ENCODE data around the gene ATXN10. TPM values are rescaled to one million over a fixed set of nuclear protein-coding genes. Genes with fewer than 3 reads are reported as not detected.

The ATXN10 gene
- total RNA-seq, 1 experiment from 2014 or later, result 135 TPM

DNA sequence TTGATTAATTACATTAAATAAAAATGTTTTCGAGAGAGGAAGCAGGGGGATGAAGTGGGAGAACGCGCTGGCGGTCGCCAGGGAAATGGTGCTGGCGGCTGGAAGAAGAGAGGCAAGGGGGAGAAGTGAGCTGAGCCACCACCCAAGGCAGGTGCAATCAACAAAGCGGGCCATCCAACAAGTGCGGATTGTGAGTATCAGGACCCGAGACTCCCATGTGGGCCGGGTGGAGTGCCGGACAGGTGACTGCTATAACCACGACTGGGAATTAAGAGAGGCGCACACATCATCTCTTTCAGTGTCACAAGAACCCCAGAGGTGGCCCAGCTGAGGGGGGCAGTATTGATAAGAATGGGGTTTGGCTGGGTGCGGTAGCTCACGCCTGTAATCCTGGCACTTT is 41.2 kb upstream of the ATXN10 start:
- ChIA-PET POLR2A (no interaction called here), RAD21 (ENCODE audit: low non-redundant PET in 1 of 2, low total read pairs in 2 of 2, uncharacterized antibody in 2 of 2, unreplicated experiment in 2 of 2) (no interaction called here), CTCF (no interaction called here)
- no peaks in the 10 kb centered on the region for H3K9me2 ChIP-seq (ENCODE audit: insufficient read depth)
- no TSS peak for BruUV-seq (replicated peaks)
- intact Hi-C loops (cut with micrococcal nuclease), result no loop called here
- peaks cover 0 to 3% of the 10 kb centered on the region in 2 experiments; a peak in 1 of 4 replicates for H3K9me3 ChIP-seq (ENCODE audit: control insufficient read depth in 1 of 2, insufficient read depth in 1 of 2, low read depth in 1 of 2, low read length in 2 of 2)
- H3K79me2 ChIP-seq (ENCODE audit: insufficient read depth, low read length), result peaks cover 3% of the 10 kb centered on the region; the same call in 1 of the 2 replicates
- TF ChIP-seq, protein P1, sequence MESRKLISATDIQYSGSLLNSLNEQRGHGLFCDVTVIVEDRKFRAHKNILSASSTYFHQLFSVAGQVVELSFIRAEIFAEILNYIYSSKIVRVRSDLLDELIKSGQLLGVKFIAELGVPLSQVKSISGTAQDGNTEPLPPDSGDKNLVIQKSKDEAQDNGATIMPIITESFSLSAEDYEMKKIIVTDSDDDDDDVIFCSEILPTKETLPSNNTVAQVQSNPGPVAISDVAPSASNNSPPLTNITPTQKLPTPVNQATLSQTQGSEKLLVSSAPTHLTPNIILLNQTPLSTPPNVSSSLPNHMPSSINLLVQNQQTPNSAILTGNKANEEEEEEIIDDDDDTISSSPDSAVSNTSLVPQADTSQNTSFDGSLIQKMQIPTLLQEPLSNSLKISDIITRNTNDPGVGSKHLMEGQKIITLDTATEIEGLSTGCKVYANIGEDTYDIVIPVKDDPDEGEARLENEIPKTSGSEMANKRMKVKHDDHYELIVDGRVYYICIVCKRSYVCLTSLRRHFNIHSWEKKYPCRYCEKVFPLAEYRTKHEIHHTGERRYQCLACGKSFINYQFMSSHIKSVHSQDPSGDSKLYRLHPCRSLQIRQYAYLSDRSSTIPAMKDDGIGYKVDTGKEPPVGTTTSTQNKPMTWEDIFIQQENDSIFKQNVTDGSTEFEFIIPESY (IDR thresholded peaks at IDR 0.05; ENCODE audit: extremely low read depth, insufficient replicate concordance, low read length), result no peak
- TF ChIP-seq EGR1 (IDR thresholded peaks at IDR 0.05; ENCODE audit: low read depth) (no peak), ELF1 (IDR thresholded peaks at IDR 0.05; ENCODE audit: borderline replicate concordance, low read depth) (no peak), RAD21 (IDR thresholded peaks at IDR 0.05; ENCODE audit: low read depth) (no peak), EZH2 (IDR thresholded peaks at IDR 0.05) (no peak), ZFX (IDR thresholded peaks at IDR 0.05) (no peak)
- no peaks in the 10 kb centered on the region for H3K36me3 ChIP-seq (ENCODE audit: control insufficient read depth in 1 of 2, insufficient read depth in 2 of 2, low read length in 2 of 2)
- no peaks in the 10 kb centered on the region for H4K20me1 ChIP-seq (ENCODE audit: insufficient read depth)
- no peak for ATAC-seq
- no peaks in the 10 kb centered on the region for H3K27me3 ChIP-seq (ENCODE audit: insufficient read depth, low read length)
- H3K4me1 ChIP-seq (ENCODE audit: control insufficient read depth in 1 of 2, insufficient read depth in 2 of 2, low read length in 2 of 2), result peaks cover 15 to 44% of the 10 kb centered on the region in 2 experiments
- H3K4me2 ChIP-seq (ENCODE audit: low read length), result no peak overlapping the region
- no peak overlapping the region for H2AFZ ChIP-seq (ENCODE audit: low read depth, low read length, poor library complexity, severe bottlenecking)
- H3K4me3 ChIP-seq (replicated peaks in 1 of 2; ENCODE audit: low read depth in 1 of 2, low read length in 2 of 2), result no peak overlapping the region
- H3K27ac ChIP-seq (ENCODE audit: low read depth, low read length), result no peak overlapping the region
- no peak overlapping the region for H3K9ac ChIP-seq (ENCODE audit: low read length)
- no peak for DNase-seq (ENCODE audit: low read depth, low spot score)

DNA sequence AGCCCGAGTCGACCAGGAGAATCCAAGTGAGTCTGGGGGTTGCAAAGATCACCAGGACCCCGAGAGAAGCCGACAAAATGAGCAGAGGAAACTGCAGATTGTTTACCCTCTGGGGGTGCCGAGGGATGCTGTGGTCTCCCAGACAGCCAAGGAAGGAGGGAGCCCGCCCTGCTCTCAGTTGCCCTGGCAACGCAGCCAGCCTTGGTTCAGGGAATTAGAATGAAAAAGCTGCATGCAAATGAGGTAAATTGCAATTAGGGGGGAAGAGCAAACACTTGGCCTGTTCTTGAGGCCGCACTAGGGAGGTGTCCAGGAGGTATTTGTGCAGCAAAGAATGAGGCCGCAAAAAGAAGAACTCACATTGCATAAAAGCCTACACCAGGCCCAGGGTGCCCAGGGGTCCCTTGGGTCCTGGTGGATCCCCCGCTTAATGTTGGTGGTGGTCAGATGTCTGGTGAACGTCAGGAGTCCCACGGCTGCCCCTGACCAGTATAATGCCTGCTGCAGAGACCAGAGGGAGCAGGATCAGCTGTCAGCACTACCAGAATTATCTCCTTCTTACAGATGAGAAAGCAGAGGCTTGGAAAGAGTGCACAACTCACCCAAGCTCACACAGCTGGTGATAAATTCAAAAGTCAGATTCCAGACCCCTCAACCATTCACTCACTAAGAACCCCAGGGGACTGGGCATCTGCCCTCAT is 40.3 kb upstream of the ATXN10 start:
- DNase-seq (ENCODE audit: low read depth, low spot score), result no peak
- H2AFZ ChIP-seq (ENCODE audit: low read depth, low read length, poor library complexity, severe bottlenecking), result no peak overlapping the region
- ChIA-PET CTCF (no interaction called here), RAD21 (ENCODE audit: low non-redundant PET in 1 of 2, low total read pairs in 2 of 2, uncharacterized antibody in 2 of 2, unreplicated experiment in 2 of 2) (no interaction called here), POLR2A (no interaction called here)
- peaks cover 7 to 35% of the 10 kb centered on the region in 2 experiments; a peak in 3 of 4 replicates for H3K4me1 ChIP-seq (ENCODE audit: control insufficient read depth in 1 of 2, insufficient read depth in 2 of 2, low read length in 2 of 2)
- H3K4me3 ChIP-seq (replicated peaks in 1 of 2; ENCODE audit: low read depth in 1 of 2, low read length in 2 of 2), result no peak overlapping the region
- no peak overlapping the region for H3K27ac ChIP-seq (ENCODE audit: low read depth, low read length)
- intact Hi-C loops (cut with micrococcal nuclease), result no loop called here
- ATAC-seq, result no peak
- no peaks in the 10 kb centered on the region for H3K9me3 ChIP-seq (ENCODE audit: control insufficient read depth in 1 of 2, insufficient read depth in 1 of 2, low read depth in 1 of 2, low read length in 2 of 2)
- H3K27me3 ChIP-seq (ENCODE audit: insufficient read depth, low read length), result no peaks in the 10 kb centered on the region
- H3K9ac ChIP-seq (ENCODE audit: low read length), result no peak overlapping the region
- H4K20me1 ChIP-seq (ENCODE audit: insufficient read depth), result no peaks in the 10 kb centered on the region
- no peaks in the 10 kb centered on the region for H3K79me2 ChIP-seq (ENCODE audit: insufficient read depth, low read length)
- BruUV-seq (replicated peaks), result no TSS peak
- H3K36me3 ChIP-seq (ENCODE audit: control insufficient read depth in 1 of 2, insufficient read depth in 2 of 2, low read length in 2 of 2), result no peaks in the 10 kb centered on the region
- no peak overlapping the region for H3K4me2 ChIP-seq (ENCODE audit: low read length)
- H3K9me2 ChIP-seq (ENCODE audit: insufficient read depth), result no peaks in the 10 kb centered on the region
- TF ChIP-seq, protein P2, sequence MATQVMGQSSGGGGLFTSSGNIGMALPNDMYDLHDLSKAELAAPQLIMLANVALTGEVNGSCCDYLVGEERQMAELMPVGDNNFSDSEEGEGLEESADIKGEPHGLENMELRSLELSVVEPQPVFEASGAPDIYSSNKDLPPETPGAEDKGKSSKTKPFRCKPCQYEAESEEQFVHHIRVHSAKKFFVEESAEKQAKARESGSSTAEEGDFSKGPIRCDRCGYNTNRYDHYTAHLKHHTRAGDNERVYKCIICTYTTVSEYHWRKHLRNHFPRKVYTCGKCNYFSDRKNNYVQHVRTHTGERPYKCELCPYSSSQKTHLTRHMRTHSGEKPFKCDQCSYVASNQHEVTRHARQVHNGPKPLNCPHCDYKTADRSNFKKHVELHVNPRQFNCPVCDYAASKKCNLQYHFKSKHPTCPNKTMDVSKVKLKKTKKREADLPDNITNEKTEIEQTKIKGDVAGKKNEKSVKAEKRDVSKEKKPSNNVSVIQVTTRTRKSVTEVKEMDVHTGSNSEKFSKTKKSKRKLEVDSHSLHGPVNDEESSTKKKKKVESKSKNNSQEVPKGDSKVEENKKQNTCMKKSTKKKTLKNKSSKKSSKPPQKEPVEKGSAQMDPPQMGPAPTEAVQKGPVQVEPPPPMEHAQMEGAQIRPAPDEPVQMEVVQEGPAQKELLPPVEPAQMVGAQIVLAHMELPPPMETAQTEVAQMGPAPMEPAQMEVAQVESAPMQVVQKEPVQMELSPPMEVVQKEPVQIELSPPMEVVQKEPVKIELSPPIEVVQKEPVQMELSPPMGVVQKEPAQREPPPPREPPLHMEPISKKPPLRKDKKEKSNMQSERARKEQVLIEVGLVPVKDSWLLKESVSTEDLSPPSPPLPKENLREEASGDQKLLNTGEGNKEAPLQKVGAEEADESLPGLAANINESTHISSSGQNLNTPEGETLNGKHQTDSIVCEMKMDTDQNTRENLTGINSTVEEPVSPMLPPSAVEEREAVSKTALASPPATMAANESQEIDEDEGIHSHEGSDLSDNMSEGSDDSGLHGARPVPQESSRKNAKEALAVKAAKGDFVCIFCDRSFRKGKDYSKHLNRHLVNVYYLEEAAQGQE (IDR thresholded peaks at IDR 0.05; ENCODE audit: low read depth), result no peak
- no peak for TF ChIP-seq CEBPB (IDR thresholded peaks at IDR 0.05; ENCODE audit: low read depth)
- TF ChIP-seq, protein P1 (IDR thresholded peaks at IDR 0.05; ENCODE audit: extremely low read depth, insufficient replicate concordance, low read length), result no peak
- TF ChIP-seq ELF1 (IDR thresholded peaks at IDR 0.05; ENCODE audit: borderline replicate concordance, low read depth), result no peak
- TF ChIP-seq ZNF274 (IDR thresholded peaks at IDR 0.05; ENCODE audit: low read depth, low read length), result no peak
- TF ChIP-seq, protein P3, sequence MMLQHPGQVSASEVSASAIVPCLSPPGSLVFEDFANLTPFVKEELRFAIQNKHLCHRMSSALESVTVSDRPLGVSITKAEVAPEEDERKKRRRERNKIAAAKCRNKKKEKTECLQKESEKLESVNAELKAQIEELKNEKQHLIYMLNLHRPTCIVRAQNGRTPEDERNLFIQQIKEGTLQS (IDR thresholded peaks at IDR 0.05), result no peak
- no peak for TF ChIP-seq ZFX (IDR thresholded peaks at IDR 0.05)
- TF ChIP-seq EGR1 (IDR thresholded peaks at IDR 0.05; ENCODE audit: low read depth), result no peak
- no peak for TF ChIP-seq POLR2A (IDR thresholded peaks at IDR 0.05; ENCODE audit: borderline replicate concordance, extremely low read depth, insufficient read depth, insufficient read length)
